Hematopoietic multipotent progenitor cell treated with erythropoietin and hydrocortisone succinate and interleukin-3 and kit ligand, for 15 days (in vitro differentiated cells): ENCODE measurements around the gene PRDM7.
"Not testable (repeated sequence)": the region's sequence is repeated elsewhere in the genome, so short reads cannot be mapped to it uniquely, and the experiment has no call there.

Experiments
- DNase-seq: peaks from one replicate; pipeline ENCODE4 v3.0.0-alpha.2; 2015; ENCODE audit warnings: low spot score

PRDM7 gene

DNA sequence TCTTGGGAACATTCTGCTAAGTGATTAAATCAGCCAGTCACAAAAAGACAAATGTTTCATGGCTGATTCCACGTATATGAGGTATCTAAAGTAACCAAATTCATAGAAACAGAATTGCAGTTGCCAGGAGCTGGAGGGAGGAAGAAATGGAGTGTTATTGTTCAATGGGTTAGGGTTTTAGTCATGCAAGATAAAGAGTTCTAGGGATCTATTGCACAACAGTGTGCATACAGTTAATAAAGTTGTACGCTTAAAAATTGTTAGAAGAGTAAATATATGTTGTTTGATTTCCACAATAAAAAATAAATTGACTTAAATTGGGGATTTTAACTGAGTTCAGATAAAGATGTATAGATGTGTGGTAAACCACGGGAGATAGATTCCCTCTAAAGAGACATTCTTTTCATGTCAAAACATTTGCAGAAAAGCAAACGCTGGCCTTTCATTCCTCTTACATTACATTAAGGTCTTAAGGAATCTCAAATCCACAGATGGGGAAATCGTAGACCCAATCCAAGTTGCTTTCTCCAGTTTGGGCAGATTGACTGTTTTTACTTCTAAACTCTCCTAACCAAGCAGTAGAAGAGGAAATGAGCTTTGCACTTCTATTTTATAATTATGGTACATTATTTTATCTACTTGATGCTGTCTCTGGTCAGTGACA is 4.6 kb downstream of the PRDM7 start:
- DNase-seq: no peak

DNA sequence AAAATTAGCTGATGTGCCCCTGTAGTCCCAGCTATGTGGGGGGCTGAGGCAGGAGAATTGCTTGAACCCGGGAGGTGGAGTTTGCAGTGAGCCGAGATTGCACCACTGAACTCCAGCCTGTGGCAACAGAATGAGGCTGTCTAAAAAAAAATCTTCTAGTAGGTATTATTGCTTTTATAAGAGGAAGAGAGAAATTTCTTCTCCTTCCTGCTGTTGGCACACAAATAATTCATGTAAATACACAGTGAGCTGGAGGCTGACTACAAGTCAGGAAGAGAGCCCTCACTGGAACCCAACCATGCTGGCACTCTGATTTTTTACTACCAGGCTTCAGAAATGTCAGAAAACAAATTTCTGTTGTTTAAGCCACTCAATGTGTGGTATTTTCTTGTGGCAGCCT is 6.7 kb downstream of the PRDM7 start:
- DNase-seq: no peak

- no peak for DNase-seq
These were observed 15.7 kb downstream of the PRDM7 start for GRCh38 chr16:90061437-90061836.

GRCh38 chr16:90057738-90058173 is 19.4 kb downstream of the PRDM7 start:
- DNase-seq: no peak

DNA sequence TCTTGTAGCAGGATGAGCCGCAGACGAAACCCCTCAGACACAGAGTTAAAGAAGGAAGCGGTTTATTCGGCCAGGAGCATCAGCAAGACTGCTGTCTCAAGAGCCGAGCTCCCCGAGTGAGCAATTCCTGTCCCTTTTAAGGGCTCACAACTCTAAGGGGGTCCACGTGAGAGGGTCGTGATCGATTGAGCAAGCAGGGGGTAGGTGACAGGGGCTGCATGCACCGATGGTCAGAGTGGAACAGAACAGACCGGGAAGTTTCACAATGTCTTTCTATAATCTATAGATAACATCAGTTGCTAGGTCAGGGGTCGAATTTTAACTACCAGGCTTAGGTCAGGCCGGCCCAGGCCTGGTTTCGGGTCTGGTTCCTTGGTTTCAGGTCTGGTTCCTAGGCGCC is 20.6 kb downstream of the PRDM7 start:
- DNase-seq: not testable (repeated sequence)

DNA sequence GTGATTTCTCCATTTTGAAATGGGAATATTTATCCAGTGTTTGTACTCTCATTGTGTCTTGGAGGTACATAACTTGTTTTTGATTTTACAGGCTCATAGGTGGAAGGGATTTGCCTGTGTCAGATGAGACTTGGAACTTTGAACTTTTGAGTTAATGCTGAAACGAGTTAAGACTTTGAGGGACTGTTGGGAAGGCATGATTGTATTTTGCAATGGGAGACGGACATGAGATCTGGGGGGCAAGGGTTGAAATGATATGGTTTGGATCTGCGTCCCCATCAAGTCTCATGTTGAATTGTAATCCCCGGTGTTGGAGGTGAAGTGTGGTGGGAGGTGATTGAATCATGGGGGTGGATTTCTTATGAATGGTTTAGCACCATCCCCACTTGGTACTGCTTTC is 21.8 kb downstream of the PRDM7 start:
- DNase-seq: no peak

DNA sequence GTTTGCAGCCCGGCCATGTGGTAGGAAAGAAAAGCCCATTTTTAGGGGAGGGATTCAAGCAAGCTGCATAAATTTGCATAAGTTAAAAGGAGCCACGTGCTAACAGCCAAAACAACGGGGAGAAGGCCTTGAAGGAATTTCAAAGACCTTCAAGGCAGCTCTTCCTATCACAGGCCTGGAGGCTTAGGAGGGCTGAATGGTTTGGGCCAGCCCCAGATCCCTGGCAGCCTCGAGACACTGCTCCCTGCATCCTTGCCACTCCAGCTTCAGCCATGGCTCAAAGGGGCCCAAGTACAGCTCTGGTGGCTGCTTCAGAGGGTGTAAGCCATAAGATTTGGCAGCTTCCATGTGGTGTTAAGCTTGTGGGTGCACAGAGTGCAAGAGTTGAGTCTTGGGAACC is 22.6 kb downstream of the PRDM7 start:
- DNase-seq: no peak

DNA sequence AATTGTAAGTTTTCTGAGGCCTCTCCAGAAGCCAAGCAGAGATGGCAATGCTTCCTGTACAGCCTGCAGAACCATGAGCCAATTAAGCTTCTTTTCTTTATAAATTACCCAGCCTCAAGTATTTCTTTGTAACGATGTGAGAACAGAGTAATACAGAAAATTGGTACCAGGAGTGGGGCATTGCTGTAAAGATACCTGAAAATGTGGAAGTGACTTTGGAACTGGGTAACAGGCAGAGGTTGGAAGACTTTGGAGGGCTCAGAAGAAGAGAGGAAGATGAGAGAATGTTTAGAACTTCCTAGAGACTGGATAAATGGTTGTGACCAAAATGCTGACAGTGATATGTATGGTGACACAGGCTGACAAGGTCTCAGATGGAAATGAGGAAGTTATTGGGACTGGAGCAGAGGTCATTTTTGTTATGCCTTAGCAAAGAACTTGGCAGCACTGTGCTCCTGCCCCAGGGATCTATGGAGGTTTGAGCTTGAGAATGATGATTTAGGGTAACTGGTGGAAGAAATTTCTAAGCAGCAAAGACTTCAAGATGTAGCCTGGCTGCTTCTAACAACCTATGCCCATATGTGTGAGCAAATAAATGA is 23.1 kb downstream of the PRDM7 start:
- DNase-seq: no peak

GRCh38 chr16:90050969-90051368 is 26.2 kb downstream of the PRDM7 start:
- DNase-seq: no peak

DNA sequence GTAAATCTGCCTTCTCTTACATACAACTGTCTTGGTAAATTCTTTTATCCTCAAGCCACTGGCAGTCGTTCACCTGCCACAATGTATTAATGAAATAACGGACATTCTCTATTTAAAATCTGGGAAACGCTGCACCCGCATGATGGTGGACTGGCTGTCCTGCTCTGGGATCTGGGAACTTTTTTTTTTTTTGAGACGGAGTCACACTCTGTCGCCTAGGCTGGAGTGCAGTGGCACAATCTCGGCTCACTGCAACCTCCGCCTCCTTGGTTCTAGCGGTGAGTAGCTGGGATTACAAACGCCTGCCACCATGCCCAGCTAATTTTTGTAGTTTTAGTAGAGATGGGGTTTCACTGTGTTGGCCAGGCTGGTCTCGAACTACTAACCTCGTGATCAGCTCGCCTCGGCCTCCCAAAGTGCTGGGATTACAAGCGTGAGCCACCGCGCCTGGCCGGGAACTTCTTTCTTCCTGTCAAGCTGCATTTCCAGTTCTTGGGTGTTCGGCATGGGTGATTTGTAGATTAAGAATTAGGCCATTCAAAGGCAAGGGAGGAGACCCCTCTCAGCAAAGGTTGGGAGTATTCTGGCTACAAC is 28.3 kb downstream of the PRDM7 start:
- DNase-seq: no peak

- no peak for DNase-seq
These were observed 28.8 kb downstream of the PRDM7 start for GRCh38 chr16:90048347-90048722.

DNA sequence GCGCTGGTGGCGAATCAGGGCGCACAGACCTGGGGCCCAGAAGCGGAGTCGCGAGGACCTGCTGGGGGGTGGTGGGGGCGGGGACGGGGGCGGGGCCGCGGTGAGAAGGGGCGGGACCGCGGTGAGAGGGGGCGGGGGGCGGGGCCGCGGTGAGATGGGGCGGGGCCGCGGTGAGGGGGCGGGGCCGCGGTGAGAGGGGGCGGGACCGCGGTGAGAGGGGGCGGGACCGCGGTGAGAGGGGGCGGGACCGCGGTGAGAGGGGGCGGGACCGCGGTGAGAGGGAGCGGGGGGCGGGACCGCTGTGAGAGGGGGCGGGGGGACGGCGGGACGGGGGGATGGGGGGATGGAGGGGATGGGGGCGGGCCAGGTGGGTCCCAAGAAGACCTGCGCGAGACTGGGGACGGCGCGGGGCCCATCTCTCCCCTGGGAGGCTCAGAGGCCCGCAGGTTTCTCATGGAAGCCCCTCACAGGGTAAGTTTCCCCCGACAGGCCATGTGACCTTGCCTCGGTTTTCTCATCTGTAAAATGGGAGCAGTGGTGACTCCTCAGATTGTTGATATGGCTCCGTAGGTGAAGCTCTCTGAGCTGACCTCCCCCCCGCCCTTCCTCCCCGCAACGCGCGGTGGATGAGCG is 29.3 kb downstream of the PRDM7 start:
- DNase-seq: no peak

DNA sequence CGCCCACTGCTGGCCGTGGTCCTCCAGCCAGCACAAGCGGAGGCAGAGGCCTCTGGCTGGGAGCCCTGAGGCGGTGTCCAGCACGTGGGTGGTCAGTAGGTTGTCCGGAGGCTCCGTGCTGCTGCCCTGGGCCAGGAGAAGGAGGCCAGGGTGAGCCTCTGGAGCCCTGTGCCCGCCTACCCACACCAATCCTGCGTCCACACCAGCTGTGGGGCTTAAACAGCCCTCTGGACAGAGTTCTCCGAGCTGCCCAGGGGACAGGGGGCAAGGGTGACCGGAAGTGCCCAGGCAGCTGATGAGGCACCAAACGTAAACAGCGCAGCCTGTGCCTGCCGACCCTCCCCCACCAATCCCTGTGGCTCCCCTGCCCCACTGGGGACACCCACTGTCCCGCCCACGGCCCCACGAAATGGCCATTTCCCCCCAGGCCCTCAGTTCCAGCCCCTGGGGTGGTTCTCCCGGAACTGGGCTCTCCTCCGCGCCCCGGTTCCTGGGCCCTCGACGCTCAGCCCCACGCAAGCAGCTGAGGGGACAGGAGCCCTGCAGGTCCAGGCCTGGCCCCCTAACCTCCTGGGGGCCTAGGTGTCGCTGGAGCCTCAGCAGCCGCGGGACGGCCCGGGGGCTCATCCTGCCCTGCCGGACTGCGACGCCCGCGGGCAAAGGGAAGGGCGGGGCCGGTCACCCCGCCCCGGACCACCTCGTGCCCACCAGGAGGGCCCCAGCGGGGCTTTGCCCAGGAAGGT is 30.0 kb downstream of the PRDM7 start:
- no peak for DNase-seq

GRCh38 chr16:90046122-90046970 is 30.8 kb downstream of the PRDM7 start:
- DNase-seq: no peak

DNA sequence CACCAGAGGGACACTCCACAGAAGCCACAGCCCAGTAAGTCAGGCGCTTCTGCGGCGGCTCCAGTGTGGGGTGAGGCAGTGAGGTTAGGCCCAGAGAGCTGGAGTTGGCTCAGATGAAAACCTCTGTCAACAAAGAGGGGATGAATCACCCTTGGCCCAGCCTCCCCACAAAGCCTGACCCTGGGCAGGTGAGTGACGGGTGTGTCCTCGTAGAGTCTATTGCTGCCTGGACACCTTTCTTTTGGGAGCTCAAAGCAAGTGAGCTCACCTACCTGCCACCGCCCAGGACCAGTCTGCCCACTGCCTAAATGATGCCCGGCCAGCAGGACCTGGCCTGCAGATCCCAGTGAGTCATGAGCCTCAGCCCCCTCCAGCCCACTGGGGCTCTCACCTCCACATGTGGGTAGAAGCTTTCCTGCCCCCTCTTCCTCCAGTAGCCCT is 33.0 kb downstream of the PRDM7 start:
- DNase-seq: no peak

DNA sequence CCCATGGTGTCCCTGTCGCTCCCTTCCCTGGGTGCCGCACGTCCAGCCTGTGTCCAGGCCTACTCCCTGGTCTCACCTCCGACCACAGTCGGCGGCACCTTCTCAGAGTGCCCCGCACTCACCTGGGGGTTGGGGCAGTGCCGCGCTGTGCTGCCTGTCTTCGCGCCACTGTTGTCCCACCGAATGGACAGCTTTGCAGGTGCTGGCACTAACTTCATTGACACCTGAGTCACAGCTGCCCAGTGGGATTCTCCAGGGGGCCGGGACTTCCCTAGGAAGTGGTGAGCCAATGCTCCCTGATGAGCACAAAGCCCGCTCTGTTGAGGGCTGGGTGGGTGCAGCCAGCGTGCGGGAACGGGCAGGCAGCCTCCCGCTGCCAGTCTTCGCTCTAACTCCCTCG is 33.6 kb downstream of the PRDM7 start:
- DNase-seq: no peak

- DNase-seq: no peak
These were observed 34.1 kb downstream of the PRDM7 start for GRCh38 chr16:90042946-90043514.

DNA sequence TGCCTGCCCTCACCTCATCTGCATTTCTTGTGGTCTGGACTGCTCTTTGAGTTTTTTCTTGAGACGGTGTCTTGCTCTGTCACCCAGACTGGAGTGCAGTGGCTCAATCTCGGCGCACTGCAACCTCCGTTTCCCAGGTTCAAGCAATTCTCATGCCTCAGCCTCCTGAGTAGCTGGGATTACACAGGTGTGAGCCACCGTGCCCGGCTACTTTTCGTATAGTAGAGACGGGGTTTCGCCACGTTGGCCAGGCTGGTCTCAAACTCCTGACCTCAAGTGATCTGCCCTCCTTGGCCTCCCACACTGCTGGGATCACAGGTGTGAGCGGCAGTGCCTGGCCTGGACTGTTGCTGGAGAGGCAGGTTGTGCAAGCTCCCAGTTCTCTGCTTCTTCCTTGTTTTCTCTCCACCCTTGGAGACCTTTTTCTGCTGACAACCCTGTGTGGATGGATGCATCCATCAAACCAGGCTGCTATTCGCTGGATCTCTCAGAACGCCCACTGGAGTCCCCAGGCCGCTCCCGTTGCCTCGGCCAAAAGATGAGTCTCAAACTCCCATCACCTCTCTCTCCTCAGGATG is 35.1 kb downstream of the PRDM7 start:
- no peak for DNase-seq

GRCh38 chr16:90040152-90041023 is 36.7 kb downstream of the PRDM7 start:
- DNase-seq: no peak

DNA sequence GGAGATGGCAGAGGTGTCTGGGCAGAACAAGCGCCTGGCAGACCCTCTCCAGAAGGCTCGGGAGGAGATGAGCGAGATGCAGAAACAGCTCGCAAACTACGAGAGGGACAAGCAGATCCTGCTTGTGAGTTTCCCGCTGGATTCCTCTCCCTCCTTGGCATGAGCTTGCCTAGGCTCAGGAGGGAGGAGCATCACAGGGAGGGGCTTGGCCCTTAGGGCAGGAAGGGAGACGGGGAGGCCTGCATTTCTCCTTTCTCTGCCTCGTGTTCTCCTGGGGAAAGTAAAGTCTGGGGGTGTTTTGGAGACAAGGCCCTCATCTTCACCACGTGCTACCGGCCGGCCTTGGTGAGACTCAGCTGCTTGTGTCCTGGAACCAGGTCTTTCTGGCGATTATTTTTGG is 39.9 kb downstream of the PRDM7 start:
- no peak for DNase-seq
